GM13976 (cell line): ENCODE data around the gene CDH1.

Source experiments
- DNase-seq: peaks from one replicate; pipeline ENCODE4 v3.0.0; 2012; ENCODE audit warnings: low spot score
- in situ Hi-C: fragments of 300-500 bp; cut with MboI; formaldehyde crosslinking; loops from one replicate; pipeline ENCODE4 v1.12.0; 2022; ENCODE audit warnings: low sequenced_read_pairs, mixed read lengths, inconsistent platforms; ENCODE audit not compliant: unreplicated experiment
- TF ChIP-seq, protein P1 (sequence below): IDR thresholded peaks from 2 replicates; pipeline ENCODE4 v1.5.1; 2012; ENCODE audit warnings: borderline replicate concordance, mild to moderate bottlenecking; ENCODE audit not compliant: insufficient read depth; ENCODE audit errors: extremely low read depth, missing control alignments, control extremely low read depth

The CDH1 gene

DNA sequence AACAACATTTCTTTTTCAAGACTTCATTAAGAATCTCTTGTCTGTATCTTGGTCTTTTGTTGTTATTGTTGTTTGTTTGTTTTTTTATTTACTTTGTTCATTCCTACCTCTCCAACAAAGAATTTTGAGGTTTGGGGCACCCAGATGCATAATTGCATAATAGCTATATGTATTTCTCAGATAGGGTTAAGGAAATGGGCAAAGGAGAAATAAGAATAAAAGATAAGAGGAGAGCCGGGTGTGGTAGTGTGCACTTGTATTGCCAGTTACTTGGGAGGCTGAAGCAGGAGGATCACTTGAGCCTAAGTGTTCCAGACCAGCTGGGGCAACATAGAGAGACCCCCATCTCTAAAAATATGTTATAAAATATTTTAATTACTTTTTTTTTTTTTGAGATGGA is 30.5 kb downstream of the CDH1 start:
- TF ChIP-seq, protein P1, sequence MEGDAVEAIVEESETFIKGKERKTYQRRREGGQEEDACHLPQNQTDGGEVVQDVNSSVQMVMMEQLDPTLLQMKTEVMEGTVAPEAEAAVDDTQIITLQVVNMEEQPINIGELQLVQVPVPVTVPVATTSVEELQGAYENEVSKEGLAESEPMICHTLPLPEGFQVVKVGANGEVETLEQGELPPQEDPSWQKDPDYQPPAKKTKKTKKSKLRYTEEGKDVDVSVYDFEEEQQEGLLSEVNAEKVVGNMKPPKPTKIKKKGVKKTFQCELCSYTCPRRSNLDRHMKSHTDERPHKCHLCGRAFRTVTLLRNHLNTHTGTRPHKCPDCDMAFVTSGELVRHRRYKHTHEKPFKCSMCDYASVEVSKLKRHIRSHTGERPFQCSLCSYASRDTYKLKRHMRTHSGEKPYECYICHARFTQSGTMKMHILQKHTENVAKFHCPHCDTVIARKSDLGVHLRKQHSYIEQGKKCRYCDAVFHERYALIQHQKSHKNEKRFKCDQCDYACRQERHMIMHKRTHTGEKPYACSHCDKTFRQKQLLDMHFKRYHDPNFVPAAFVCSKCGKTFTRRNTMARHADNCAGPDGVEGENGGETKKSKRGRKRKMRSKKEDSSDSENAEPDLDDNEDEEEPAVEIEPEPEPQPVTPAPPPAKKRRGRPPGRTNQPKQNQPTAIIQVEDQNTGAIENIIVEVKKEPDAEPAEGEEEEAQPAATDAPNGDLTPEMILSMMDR: no peak
- DNase-seq: no peak
- in situ Hi-C loops: no loop called here

DNA sequence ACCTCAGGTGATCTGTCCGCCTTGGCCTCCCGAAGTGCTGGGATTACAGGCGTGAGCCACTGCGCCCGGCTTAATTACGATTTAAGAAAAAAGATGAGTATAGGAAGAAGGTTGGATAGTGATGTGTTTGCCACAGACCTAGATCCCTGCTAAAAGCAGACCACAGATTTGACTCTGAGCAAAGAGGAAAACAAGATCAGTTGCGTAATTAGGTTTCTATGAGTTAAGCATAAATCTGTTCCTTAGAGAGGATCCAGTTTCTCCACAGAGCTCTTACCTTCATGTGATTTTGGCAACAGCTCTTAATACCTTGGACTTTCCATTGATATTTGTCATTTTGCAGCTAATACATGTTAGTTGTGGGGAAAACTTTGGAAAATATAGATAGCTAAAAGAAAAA is 31.1 kb downstream of the CDH1 start:
- TF ChIP-seq, protein P1: no peak
- no peak for DNase-seq
- in situ Hi-C loops: no loop called here

DNA sequence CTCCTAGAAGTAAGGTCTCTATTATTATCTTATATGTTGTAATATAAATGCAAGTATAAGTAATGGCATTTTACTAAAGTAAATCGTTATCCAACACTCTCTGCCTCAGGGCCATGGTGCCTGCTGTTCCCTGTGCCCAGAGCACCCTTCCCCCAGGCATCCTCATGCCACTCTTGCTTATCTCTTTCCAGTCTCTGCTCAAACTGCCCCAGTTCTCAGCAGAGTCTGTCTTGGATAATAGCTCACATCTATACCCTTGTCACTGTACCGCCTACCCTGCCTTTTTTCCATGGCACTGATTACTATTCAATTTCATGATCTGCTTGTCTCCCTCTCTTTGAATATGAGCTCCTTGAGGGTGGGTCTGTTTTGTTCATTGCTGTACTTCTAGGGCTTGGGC is 31.7 kb downstream of the CDH1 start:
- in situ Hi-C loops: no loop called here
- TF ChIP-seq, protein P1: no peak
- no peak for DNase-seq

DNA sequence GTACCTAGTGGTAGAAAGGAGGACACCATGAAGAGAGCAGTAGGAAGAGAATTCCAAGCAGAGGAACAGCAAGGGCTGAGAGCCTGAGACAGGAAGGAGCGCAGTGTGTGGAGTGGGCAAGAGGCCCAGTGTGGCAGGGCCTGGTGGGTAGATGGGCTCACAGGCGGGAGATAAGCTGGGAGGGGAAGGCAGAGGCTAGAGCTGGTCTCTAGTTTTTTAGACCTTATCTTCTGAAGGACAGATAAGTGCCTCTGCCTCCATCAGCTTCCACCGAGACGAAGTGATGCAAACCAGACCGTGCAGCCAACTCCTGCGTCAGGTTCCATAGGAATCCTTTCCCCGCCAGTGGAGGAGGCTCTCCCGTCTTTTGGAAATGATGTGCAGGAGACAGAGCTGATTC is 33.6 kb downstream of the CDH1 start:
- DNase-seq: no peak
- in situ Hi-C loops: no loop called here
- TF ChIP-seq, protein P1: no peak

DNA sequence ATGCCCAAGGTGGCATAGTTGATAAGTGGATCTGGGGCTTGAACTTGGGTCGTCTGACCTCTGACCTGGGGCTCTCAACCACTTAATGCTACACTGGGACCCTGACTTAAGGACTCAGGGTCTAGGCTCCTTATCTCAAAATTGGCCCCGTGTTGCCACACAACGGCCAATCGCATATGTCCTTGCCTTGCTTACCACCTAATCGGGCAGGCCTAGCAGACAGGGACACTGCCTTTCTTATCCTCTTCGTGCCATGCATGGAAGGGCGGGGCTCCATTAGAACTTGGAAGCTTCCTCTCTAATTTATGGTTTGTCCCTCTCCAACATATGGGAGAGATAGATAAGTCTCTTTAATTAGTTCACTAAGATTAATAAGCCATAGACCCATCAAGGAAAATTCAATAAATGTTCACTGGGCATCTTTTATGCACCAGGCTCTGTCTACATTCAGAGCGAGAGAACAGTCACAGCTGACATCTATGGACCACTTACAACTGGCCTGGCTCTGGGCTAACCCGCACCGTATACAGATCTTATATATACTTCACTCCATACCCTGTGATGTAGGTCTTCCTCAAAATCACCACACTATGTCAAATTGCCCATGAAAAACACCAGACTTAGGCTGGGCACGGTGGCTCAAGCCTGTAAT is 35.1 kb downstream of the CDH1 start:
- TF ChIP-seq, protein P1: no peak
- in situ Hi-C loops: no loop called here
- no peak for DNase-seq

DNA sequence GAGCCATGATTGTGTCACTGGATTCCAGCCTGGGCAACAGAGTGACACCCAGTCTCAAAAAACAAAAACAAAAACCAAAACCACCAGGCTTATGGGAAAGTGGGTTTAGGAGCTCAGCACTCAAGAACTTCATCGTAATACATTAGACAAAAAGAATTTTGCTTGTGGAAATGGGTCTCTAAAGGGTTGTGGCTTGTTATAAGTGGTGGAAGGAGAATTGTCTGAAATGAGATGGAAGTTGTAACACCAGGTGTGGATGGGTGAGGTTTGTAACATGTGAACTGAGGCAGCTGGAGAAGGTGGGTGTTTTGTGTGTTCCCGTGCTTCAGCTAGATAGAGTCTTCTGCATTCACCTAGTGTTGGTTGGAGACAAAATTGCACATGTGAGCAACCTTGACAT is 35.8 kb downstream of the CDH1 start:
- in situ Hi-C loops: no loop called here
- DNase-seq: no peak
- TF ChIP-seq, protein P1: no peak
